Measurements from ENCODE around the gene C22orf42. TPM values are rescaled to one million over a fixed set of nuclear protein-coding genes. Genes with fewer than 3 reads are reported as not detected.
A peak's percentile ranks its signal among the peaks of the same experiment; 100 is the strongest.
"Not testable (repeated sequence)": the region's sequence is repeated elsewhere in the genome, so short reads cannot be mapped to it uniquely, and the experiment has no call there.

C22orf42 gene
- total and polyA plus RNA-seq, 4 donors = 0.05 TPM; not detected in 3

DNA sequence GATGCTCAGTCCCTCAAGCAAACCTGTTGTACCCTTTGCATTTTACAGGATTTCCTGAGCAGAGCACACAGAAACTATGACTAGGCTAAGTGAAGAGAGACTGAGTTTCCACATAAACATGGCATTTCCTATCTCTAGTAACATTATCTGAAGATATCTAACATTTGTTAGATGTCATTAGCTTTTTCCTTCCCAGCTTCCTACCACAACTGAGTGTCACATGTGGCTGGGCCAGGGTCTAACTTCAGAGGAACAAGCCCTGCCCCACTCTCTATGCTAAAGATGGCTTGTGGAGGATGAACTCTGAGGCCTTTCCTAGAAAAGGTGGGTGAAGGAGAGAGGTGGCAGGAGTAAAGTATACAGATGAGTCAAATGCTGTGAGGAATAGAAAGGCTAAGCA lies 16.5 kb downstream of the C22orf42 start:
- no peaks in the 10 kb centered on the region for H3K9me3 ChIP-seq (ENCODE audit: control insufficient read depth in 4 of 4, insufficient read depth in 3 of 4, low read length in 3 of 4)
- no peak overlapping the region for H3K4me3 ChIP-seq
- peaks cover 0 to 5% (median 0%) of the 10 kb centered on the region in 3 donors for H3K27me3 ChIP-seq (ENCODE audit: control insufficient read depth in 3 of 3, insufficient read depth in 3 of 3, low read length in 2 of 3)
- ATAC-seq (ENCODE audit: insufficient read depth, low FRiP score) (no peak), DNase-seq (no peak)
- no peaks in the 10 kb centered on the region for H3K36me3 ChIP-seq (ENCODE audit: control insufficient read depth in 4 of 4, insufficient read depth in 4 of 4, low read length in 4 of 4)
- H3K9ac ChIP-seq (ENCODE audit: insufficient read depth in 1 of 2, low read length in 2 of 2) = no peak overlapping the region
- no peak overlapping the region for H3K27ac ChIP-seq (ENCODE audit: low read depth in 1 of 2, low read length in 1 of 2)
- TF ChIP-seq, protein P1, sequence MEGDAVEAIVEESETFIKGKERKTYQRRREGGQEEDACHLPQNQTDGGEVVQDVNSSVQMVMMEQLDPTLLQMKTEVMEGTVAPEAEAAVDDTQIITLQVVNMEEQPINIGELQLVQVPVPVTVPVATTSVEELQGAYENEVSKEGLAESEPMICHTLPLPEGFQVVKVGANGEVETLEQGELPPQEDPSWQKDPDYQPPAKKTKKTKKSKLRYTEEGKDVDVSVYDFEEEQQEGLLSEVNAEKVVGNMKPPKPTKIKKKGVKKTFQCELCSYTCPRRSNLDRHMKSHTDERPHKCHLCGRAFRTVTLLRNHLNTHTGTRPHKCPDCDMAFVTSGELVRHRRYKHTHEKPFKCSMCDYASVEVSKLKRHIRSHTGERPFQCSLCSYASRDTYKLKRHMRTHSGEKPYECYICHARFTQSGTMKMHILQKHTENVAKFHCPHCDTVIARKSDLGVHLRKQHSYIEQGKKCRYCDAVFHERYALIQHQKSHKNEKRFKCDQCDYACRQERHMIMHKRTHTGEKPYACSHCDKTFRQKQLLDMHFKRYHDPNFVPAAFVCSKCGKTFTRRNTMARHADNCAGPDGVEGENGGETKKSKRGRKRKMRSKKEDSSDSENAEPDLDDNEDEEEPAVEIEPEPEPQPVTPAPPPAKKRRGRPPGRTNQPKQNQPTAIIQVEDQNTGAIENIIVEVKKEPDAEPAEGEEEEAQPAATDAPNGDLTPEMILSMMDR (IDR thresholded peaks at IDR 0.05; ENCODE audit: control extremely low read depth, extremely low read depth) = no peak
- H3K4me1 ChIP-seq (ENCODE audit: control insufficient read depth in 5 of 5, insufficient read depth in 5 of 5, low read length in 5 of 5) = no peaks in the 10 kb centered on the region

DNA sequence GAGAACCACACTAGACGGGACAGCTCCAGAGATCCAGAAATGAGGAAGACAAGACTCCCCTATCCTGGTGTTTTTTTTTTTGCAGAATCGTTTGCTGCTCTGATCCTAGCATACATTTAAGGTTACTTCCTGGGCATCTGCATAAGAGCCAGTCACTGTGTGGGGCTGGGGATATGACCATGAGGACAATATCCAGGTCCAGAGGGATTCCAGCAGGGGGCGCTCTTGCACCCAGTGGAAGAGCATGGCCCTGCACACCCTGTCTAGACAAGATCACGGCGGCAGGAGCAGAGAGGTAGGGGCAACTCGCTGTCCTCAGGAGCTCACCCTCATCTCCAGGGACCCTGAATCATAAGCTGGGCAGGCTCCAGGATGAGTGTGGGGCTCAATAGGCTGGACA lies 18.4 kb downstream of the C22orf42 start:
- H3K36me3 ChIP-seq (ENCODE audit: control insufficient read depth in 4 of 4, insufficient read depth in 4 of 4, low read length in 4 of 4); H3K27me3 ChIP-seq (ENCODE audit: control insufficient read depth in 3 of 3, insufficient read depth in 3 of 3, low read length in 2 of 3); DNase-seq; H3K4me3 ChIP-seq; H3K9me3 ChIP-seq (ENCODE audit: control insufficient read depth in 4 of 4, insufficient read depth in 3 of 4, low read length in 3 of 4); H3K27ac ChIP-seq (ENCODE audit: low read depth in 1 of 2, low read length in 1 of 2); H3K9ac ChIP-seq (ENCODE audit: insufficient read depth in 1 of 2, low read length in 2 of 2); H3K4me1 ChIP-seq (ENCODE audit: control insufficient read depth in 5 of 5, insufficient read depth in 5 of 5, low read length in 5 of 5): not testable (repeated sequence)
- ATAC-seq (ENCODE audit: insufficient read depth, low FRiP score) = peak; percentile 28
- 49 to 56% methylated on average over 5 to 6 of the region's 6 CpGs for WGBS, 2 donors

DNA sequence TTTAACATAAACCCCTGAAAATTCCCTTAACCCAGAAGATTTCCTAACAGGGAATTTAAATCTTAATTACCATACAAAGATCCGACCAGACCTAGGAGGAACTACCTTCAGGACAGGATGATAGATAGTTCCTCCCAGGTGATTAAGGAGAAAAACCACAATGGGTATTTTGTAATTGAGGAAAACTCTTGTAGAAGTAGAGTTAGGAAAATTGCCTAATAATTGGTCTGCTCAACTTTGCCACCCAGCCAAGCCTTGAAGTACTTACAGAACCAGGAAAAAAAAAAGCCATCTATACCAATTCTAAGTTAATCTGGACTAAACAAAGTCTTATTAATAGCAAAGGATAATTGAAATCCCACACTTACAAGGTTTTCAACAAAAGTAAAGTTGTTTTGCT lies 20.5 kb downstream of the C22orf42 start:
- H3K4me3 ChIP-seq; H3K27ac ChIP-seq (ENCODE audit: low read depth in 1 of 2, low read length in 1 of 2); H3K9ac ChIP-seq (ENCODE audit: insufficient read depth in 1 of 2, low read length in 2 of 2); H3K9me3 ChIP-seq (ENCODE audit: control insufficient read depth in 4 of 4, insufficient read depth in 3 of 4, low read length in 3 of 4); DNase-seq; H3K4me1 ChIP-seq (ENCODE audit: control insufficient read depth in 5 of 5, insufficient read depth in 5 of 5, low read length in 5 of 5); H3K27me3 ChIP-seq (ENCODE audit: control insufficient read depth in 3 of 3, insufficient read depth in 3 of 3, low read length in 2 of 3); H3K36me3 ChIP-seq (ENCODE audit: control insufficient read depth in 4 of 4, insufficient read depth in 4 of 4, low read length in 4 of 4); ATAC-seq (ENCODE audit: insufficient read depth, low FRiP score): not testable (repeated sequence)
- WGBS, 2 donors = 35 to 55% methylated on average over 1 of the region's 1 CpG

DNA sequence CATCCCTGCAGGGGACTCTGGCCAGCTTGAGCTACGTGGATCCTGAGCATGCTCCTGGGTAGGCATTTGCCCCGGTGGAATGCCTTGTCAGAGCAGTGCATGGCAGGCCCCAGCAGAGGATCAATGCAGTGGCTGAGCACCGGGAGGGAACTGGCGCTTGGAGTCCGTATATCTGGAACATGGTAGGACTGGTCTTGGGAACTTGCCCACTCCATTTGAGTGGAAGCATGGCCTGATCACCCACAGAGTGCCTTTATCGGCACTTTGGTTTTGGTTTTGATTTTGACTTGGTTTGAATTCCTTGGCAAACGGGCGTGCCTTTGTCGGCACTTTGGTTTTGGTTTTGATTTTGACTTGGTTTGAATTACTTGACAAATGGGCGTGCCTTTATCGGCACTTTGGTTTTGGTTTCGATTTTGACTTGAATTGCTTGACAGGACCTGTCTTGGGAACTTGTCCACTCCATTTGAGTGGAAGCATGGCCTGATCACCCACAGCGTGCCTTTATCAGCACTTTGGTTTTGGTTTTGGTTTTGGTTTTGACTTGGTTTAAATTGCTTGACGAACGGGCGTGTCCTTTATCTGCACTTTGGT lies 21.3 kb downstream of the C22orf42 start:
- H3K9me3 ChIP-seq (ENCODE audit: control insufficient read depth in 4 of 4, insufficient read depth in 3 of 4, low read length in 3 of 4); H3K9ac ChIP-seq (ENCODE audit: insufficient read depth in 1 of 2, low read length in 2 of 2); DNase-seq; H3K36me3 ChIP-seq (ENCODE audit: control insufficient read depth in 4 of 4, insufficient read depth in 4 of 4, low read length in 4 of 4); H3K27me3 ChIP-seq (ENCODE audit: control insufficient read depth in 3 of 3, insufficient read depth in 3 of 3, low read length in 2 of 3); H3K4me1 ChIP-seq (ENCODE audit: control insufficient read depth in 5 of 5, insufficient read depth in 5 of 5, low read length in 5 of 5): not testable (repeated sequence)
- peak; percentile 35 for ATAC-seq (ENCODE audit: insufficient read depth, low FRiP score)
- Histone ChIP-seq H3K27ac (ENCODE audit: low read depth in 1 of 2, low read length in 1 of 2) (peak overlapping the region; percentile 36 to 82), H3K4me3 (peak overlapping the region; percentile 29)
- 48 to 57% methylated on average over 16 of the region's 16 CpGs for WGBS, 2 donors

DNA sequence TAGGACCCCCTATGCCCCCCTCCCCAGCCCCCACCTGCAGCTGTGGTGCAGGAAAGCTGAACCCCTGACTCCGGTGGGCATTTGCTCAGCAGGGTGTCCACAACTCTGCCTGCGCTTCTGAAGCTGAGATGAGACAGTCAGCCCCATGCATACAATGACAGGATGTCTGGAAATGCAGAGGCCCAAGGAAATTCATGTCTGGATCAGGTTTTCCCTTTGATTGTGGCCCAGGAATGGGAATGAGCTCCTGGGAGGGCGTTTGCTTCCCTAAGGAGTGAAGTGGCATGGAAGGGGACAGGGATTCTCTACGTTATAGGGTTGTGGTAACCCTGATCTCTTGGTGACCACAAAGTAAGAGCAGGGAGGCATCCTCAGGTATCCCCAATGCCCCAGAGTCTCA lies 22.2 kb downstream of the C22orf42 start:
- DNase-seq; H3K27ac ChIP-seq (ENCODE audit: low read depth in 1 of 2, low read length in 1 of 2); H3K9ac ChIP-seq (ENCODE audit: insufficient read depth in 1 of 2, low read length in 2 of 2); H3K4me3 ChIP-seq; H3K4me1 ChIP-seq (ENCODE audit: control insufficient read depth in 5 of 5, insufficient read depth in 5 of 5, low read length in 5 of 5); H3K36me3 ChIP-seq (ENCODE audit: control insufficient read depth in 4 of 4, insufficient read depth in 4 of 4, low read length in 4 of 4); H3K27me3 ChIP-seq (ENCODE audit: control insufficient read depth in 3 of 3, insufficient read depth in 3 of 3, low read length in 2 of 3); ATAC-seq (ENCODE audit: insufficient read depth, low FRiP score); H3K9me3 ChIP-seq (ENCODE audit: control insufficient read depth in 4 of 4, insufficient read depth in 3 of 4, low read length in 3 of 4): not testable (repeated sequence)
- 85 to 89% methylated on average over 4 of the region's 4 CpGs for WGBS, 2 donors

DNA sequence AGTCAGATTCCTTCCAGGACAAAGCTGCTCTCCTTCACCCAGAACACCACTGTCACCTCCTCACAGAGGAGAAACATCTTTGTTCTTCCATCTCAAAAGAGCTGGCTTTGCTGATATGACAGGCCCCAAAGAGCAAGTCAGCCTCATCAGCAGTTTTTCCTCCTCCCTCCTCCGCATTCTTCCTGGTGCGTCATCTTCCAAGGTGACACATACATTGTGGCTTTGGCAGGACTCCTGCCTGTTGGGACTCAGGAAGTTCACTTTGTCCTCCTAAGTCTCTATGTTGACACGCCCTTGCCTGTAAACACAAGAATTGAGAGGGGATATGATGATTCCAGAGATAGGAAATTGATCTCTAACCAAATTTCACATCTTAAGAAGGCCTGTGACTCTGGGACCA lies 23.1 kb downstream of the C22orf42 start:
- WGBS, 2 donors = 77 to 81% methylated on average over 3 of the region's 3 CpGs
- not testable (repeated sequence) for H3K4me3 ChIP-seq; H3K4me1 ChIP-seq (ENCODE audit: control insufficient read depth in 5 of 5, insufficient read depth in 5 of 5, low read length in 5 of 5); H3K27ac ChIP-seq (ENCODE audit: low read depth in 1 of 2, low read length in 1 of 2); H3K9me3 ChIP-seq (ENCODE audit: control insufficient read depth in 4 of 4, insufficient read depth in 3 of 4, low read length in 3 of 4); H3K27me3 ChIP-seq (ENCODE audit: control insufficient read depth in 3 of 3, insufficient read depth in 3 of 3, low read length in 2 of 3); ATAC-seq (ENCODE audit: insufficient read depth, low FRiP score); H3K36me3 ChIP-seq (ENCODE audit: control insufficient read depth in 4 of 4, insufficient read depth in 4 of 4, low read length in 4 of 4); H3K9ac ChIP-seq (ENCODE audit: insufficient read depth in 1 of 2, low read length in 2 of 2); DNase-seq

DNA sequence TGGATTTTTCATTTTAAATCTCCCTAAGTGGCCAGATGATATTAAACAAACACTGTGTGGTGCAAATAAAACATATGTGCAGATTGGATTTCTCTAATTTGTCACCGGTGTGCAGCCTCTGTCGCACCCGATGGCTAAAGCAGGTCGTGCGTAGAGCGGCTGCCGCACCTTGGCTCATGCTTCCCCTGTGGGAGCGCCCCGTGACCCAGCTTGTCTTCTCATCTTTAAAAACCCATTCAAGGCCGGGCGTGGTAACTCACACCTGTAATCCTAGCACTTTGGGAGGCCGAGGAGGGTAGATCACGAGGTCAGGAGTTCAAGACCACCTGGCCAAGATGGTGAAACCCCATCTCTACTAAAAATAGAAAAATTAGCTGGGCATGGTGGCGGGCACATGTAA lies 24.3 kb downstream of the C22orf42 start:
- not testable (repeated sequence) for H3K9ac ChIP-seq (ENCODE audit: insufficient read depth in 1 of 2, low read length in 2 of 2); ATAC-seq (ENCODE audit: insufficient read depth, low FRiP score); H3K9me3 ChIP-seq (ENCODE audit: control insufficient read depth in 4 of 4, insufficient read depth in 3 of 4, low read length in 3 of 4); H3K36me3 ChIP-seq (ENCODE audit: control insufficient read depth in 4 of 4, insufficient read depth in 4 of 4, low read length in 4 of 4); H3K27me3 ChIP-seq (ENCODE audit: control insufficient read depth in 3 of 3, insufficient read depth in 3 of 3, low read length in 2 of 3); H3K4me1 ChIP-seq (ENCODE audit: control insufficient read depth in 5 of 5, insufficient read depth in 5 of 5, low read length in 5 of 5); H3K27ac ChIP-seq (ENCODE audit: low read depth in 1 of 2, low read length in 1 of 2); H3K4me3 ChIP-seq; DNase-seq
- WGBS, 2 donors = 94% methylated on average over 14 of the region's 14 CpGs

All from lung (tissue), 12 donors.